ENCODE results near the gene CNTNAP2.

DNA sequence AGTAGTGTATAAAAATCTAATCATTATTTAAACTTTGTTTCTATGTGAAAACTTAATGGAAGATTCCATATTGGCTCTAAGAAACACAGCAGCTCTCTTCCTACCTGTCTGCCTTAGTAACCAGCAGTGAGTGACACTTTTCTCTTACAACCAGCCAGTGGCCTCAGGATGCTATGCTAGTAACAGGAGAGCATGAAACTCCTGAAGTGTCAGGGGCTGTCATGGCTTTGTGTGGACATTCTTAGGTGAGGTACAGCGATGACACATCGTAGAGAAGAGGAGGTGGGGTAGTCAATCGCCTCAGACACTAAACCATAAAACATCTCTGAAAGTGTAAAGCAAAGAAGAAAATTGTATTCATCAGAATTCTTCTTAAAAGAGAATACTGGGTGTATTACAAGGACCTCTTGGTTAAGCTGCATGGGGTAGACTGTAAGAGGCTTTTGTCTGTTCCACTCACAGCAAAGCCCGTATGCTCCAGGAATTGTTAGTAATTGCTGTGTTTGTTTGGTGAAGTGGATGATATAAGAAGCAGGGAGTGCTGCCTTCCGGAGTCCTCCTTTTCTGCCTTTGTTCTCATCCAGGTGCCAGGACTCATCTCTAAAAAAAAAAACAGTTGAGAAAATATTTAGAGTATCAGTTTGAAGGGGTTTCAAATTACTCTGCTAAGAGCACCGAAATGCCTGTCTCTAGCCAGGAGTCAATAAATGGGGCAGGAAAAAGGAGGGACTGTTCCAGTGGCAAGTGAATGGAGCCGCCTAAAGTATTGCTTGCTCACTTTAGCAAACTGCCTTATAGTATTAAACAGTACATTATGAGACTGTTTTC, 518.8 kb downstream of the CNTNAP2 start:
- TF ChIP-seq, protein P1, sequence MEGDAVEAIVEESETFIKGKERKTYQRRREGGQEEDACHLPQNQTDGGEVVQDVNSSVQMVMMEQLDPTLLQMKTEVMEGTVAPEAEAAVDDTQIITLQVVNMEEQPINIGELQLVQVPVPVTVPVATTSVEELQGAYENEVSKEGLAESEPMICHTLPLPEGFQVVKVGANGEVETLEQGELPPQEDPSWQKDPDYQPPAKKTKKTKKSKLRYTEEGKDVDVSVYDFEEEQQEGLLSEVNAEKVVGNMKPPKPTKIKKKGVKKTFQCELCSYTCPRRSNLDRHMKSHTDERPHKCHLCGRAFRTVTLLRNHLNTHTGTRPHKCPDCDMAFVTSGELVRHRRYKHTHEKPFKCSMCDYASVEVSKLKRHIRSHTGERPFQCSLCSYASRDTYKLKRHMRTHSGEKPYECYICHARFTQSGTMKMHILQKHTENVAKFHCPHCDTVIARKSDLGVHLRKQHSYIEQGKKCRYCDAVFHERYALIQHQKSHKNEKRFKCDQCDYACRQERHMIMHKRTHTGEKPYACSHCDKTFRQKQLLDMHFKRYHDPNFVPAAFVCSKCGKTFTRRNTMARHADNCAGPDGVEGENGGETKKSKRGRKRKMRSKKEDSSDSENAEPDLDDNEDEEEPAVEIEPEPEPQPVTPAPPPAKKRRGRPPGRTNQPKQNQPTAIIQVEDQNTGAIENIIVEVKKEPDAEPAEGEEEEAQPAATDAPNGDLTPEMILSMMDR (IDR thresholded peaks at IDR 0.05): no peak
- no peak for TF ChIP-seq POLR2A (IDR thresholded peaks at IDR 0.05)
